Glutamatergic neuron (in vitro differentiated cells): Measurements from ENCODE around the gene NEK5. TPM values are rescaled to one million over a fixed set of nuclear protein-coding genes. Genes with fewer than 3 reads are reported as not detected.

ENCODE experiments used
- DNase-seq: peaks from one replicate; pipeline ENCODE4 v3.0.0; 2022
- H3K27ac Mint-ChIP-seq: one replicate; pipeline ENCODE4 v1.8.0; 2020; ENCODE audit warnings: mild to moderate bottlenecking, mixed read lengths, inconsistent platforms; ENCODE audit not compliant: unreplicated experiment
- H3K27me3 Mint-ChIP-seq: one replicate; pipeline ENCODE4 v1.8.0; 2020; ENCODE audit warnings: mild to moderate bottlenecking, moderate library complexity, mixed read lengths, inconsistent platforms; ENCODE audit not compliant: unreplicated experiment
- H3K36me3 Mint-ChIP-seq: one replicate; pipeline ENCODE4 v1.8.0; 2020; ENCODE audit warnings: mild to moderate bottlenecking, mixed read lengths, inconsistent platforms; ENCODE audit not compliant: unreplicated experiment
- H3K4me1 Mint-ChIP-seq: one replicate; pipeline ENCODE4 v1.8.0; 2020; ENCODE audit warnings: mild to moderate bottlenecking, low read depth, mixed read lengths, inconsistent platforms; ENCODE audit not compliant: unreplicated experiment
- H3K4me3 Mint-ChIP-seq: one replicate; pipeline ENCODE4 v1.8.0; 2020; ENCODE audit warnings: mild to moderate bottlenecking, mixed read lengths, inconsistent platforms; ENCODE audit not compliant: unreplicated experiment
- H3K9me3 Mint-ChIP-seq: one replicate; pipeline ENCODE4 v1.8.0; 2020; ENCODE audit warnings: mild to moderate bottlenecking, moderate library complexity, mixed read lengths, inconsistent platforms; ENCODE audit not compliant: unreplicated experiment
- total RNA-seq: library from RNA; stranded (reverse); fragmentation: NEBNext Ultra II Directional; extraction: Animal tissue kit (Norgen Biotek cat#: 25700); gene quantifications from one replicate; pipeline ENCODE4 v1.2.1, GENCODE V29; 2021; ENCODE audit not compliant: unreplicated experiment
- TF ChIP-seq, protein P1 (sequence below): fragments of 200-600 bp; sonication (generic); IDR thresholded peaks from one replicate; pipeline ENCODE4 v1.5.0; 2021; ENCODE audit not compliant: partially characterized antibody, unreplicated experiment

NEK5 gene
- total RNA-seq, 1 donor from 2014 or later, result not detected

DNA sequence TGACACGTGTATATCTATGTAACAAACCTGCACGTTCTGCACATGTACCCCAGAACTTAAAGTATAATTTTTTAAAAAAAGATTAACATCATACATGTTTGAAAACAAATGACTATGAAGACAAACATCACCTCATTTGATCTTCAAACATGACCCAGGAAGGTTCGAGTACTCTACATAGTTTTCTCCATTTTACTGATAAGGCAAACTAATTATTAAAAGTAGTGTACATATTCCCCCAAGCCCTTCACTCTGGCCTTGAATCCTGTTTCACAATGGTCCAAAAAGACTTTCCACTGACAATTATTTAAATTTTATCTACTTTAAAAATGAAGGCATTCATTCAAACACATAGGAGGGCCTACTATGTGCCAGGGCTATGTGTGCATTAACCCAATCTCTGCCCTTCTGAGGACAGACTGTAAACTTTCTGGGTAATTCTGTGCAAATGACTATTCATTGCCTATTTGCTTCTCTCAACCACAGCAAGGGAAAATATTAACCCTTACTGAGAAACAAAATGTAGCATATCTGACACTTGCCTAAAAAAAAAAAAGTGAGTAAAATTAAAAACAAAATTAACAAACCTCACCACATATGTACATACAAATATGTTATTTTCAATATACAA, 139.8 kb downstream of the NEK5 start:
- DNase-seq, result no peak
- H3K9me3 Mint-ChIP-seq, result peaks cover 11% of the 10 kb centered on the region
- H3K4me3 Mint-ChIP-seq, result no peak overlapping the region
- H3K36me3 Mint-ChIP-seq, result peaks cover 10% of the 10 kb centered on the region
- no peaks in the 10 kb centered on the region for H3K4me1 Mint-ChIP-seq
- H3K27ac Mint-ChIP-seq, result no peak overlapping the region
- TF ChIP-seq, protein P1, sequence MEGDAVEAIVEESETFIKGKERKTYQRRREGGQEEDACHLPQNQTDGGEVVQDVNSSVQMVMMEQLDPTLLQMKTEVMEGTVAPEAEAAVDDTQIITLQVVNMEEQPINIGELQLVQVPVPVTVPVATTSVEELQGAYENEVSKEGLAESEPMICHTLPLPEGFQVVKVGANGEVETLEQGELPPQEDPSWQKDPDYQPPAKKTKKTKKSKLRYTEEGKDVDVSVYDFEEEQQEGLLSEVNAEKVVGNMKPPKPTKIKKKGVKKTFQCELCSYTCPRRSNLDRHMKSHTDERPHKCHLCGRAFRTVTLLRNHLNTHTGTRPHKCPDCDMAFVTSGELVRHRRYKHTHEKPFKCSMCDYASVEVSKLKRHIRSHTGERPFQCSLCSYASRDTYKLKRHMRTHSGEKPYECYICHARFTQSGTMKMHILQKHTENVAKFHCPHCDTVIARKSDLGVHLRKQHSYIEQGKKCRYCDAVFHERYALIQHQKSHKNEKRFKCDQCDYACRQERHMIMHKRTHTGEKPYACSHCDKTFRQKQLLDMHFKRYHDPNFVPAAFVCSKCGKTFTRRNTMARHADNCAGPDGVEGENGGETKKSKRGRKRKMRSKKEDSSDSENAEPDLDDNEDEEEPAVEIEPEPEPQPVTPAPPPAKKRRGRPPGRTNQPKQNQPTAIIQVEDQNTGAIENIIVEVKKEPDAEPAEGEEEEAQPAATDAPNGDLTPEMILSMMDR, result no peak
- peaks cover 3% of the 10 kb centered on the region for H3K27me3 Mint-ChIP-seq

Other genes starting within 250 kb of the NEK5 start
- 17.4 TPM for gene ATP7B, start 117.6 kb downstream of the NEK5 start, total RNA-seq
- gene ALG11, start 116.7 kb downstream of the NEK5 start, total RNA-seq, result 46.4 TPM
- 19.1 TPM for gene UTP14C, start 104.4 kb downstream of the NEK5 start, total RNA-seq
- gene NEK3, start 30.5 kb upstream of the NEK5 start, total RNA-seq, result 54.8 TPM